ENCODE results near the gene PCSK1. TPM values are rescaled to one million over a fixed set of nuclear protein-coding genes. Genes with fewer than 3 reads are reported as not detected.

PCSK1 gene
- total RNA-seq, 1 experiment from 2014 or later: not detected

GRCh38 chr5:96415897-96416296, 17.2 kb downstream of the PCSK1 start:
- Histone ChIP-seq H3K4me3 (ENCODE audit: low read depth in 2 of 2, low read length in 2 of 2) (no peak overlapping the region), H3K27me3 (ENCODE audit: control insufficient read depth, insufficient read depth, low read length) (peaks cover 17% of the 10 kb centered on the region), H3K36me3 (ENCODE audit: control insufficient read depth, insufficient read depth, low read length) (no peaks in the 10 kb centered on the region), H3K4me1 (ENCODE audit: control insufficient read depth, insufficient read depth, low read length) (no peaks in the 10 kb centered on the region), H3K9me3 (ENCODE audit: control insufficient read depth, insufficient read depth, low read depth, low read length) (no peaks in the 10 kb centered on the region), H3K27ac (ENCODE audit: low read length) (no peak overlapping the region)
- POLR2A ChIA-PET: no interaction called here
- CTCF ChIA-PET: no interaction called here
- BruUV-seq (replicated peaks): no TSS peak
- ATAC-seq: no peak
- DNase-seq (ENCODE audit: low read depth, low spot score): no peak
- intact Hi-C loops (cut with micrococcal nuclease; ENCODE audit: unreplicated experiment) (no loop called here), in situ Hi-C loops (cut with HindIII; ENCODE audit: low pct_unique_long_range_greater_than_20kb, low sequenced_read_pairs) (no loop called here)
- TF ChIP-seq SIN3A (IDR thresholded peaks at IDR 0.05; ENCODE audit: borderline replicate concordance, insufficient read depth, low read depth, low read length): no peak
- no peak for TF ChIP-seq POLR2AphosphoS5 (IDR thresholded peaks at IDR 0.05; ENCODE audit: low read depth, low read length)
- TF ChIP-seq REST (IDR thresholded peaks at IDR 0.05; ENCODE audit: insufficient read depth in 1 of 2, low read depth in 2 of 2, low read length in 1 of 2): no peak
- TF ChIP-seq CTCF (IDR thresholded peaks at IDR 0.05): no peak
- no peak for TF ChIP-seq TCF7L2 (IDR thresholded peaks at IDR 0.05; ENCODE audit: low read depth, low read length)

- H3K4me1 ChIP-seq (ENCODE audit: control insufficient read depth, insufficient read depth, low read length): no peaks in the 10 kb centered on the region
- ChIA-PET CTCF (no interaction called here), POLR2A (interaction anchor here (0.5 kb wide), 1 partner anchor 71 kb away, joined by 3 read pairs; no protein-coding TSS in a partner anchor)
- H3K9me3 ChIP-seq (ENCODE audit: control insufficient read depth, insufficient read depth, low read depth, low read length): no peaks in the 10 kb centered on the region
- peaks cover 12% of the 10 kb centered on the region for H3K27me3 ChIP-seq (ENCODE audit: control insufficient read depth, insufficient read depth, low read length)
- intact Hi-C loops (cut with micrococcal nuclease; ENCODE audit: unreplicated experiment) (no loop called here), in situ Hi-C loops (cut with HindIII; ENCODE audit: low pct_unique_long_range_greater_than_20kb, low sequenced_read_pairs) (no loop called here)
- H3K4me3 ChIP-seq (ENCODE audit: low read depth in 2 of 2, low read length in 2 of 2): no peak overlapping the region
- DNase-seq (ENCODE audit: low read depth, low spot score) (no peak), ATAC-seq (no peak)
- no peaks in the 10 kb centered on the region for H3K36me3 ChIP-seq (ENCODE audit: control insufficient read depth, insufficient read depth, low read length)
- TF ChIP-seq POLR2AphosphoS5 (IDR thresholded peaks at IDR 0.05; ENCODE audit: low read depth, low read length) (no peak), CTCF (IDR thresholded peaks at IDR 0.05) (no peak), SIN3A (IDR thresholded peaks at IDR 0.05; ENCODE audit: borderline replicate concordance, insufficient read depth, low read depth, low read length) (no peak), REST (IDR thresholded peaks at IDR 0.05; ENCODE audit: insufficient read depth in 1 of 2, low read depth in 2 of 2, low read length in 1 of 2) (no peak), TCF7L2 (IDR thresholded peaks at IDR 0.05; ENCODE audit: low read depth, low read length) (no peak)
- H3K27ac ChIP-seq (ENCODE audit: low read length): no peak overlapping the region
- BruUV-seq (replicated peaks): no TSS peak
These were observed 20.1 kb downstream of the PCSK1 start for GRCh38 chr5:96412868-96413449.

Measured in Panc1 (cell line).